Measurements from ENCODE around the gene CACNA1C.

CACNA1C gene

GRCh38 chr12:2666411-2666810 is 613.6 kb downstream of the CACNA1C start:
- TF ChIP-seq CTCF (IDR thresholded peaks at IDR 0.05; ENCODE audit: insufficient read depth, low read depth, low read length, missing control alignments): no peak
- no peak overlapping the region for H3K4me3 ChIP-seq (ENCODE audit: low read length)
- DNase-seq (ENCODE audit: low read depth): no peak

GRCh38 chr12:2666846-2667245 is 614.1 kb downstream of the CACNA1C start:
- H3K4me3 ChIP-seq (ENCODE audit: low read length): no peak overlapping the region
- TF ChIP-seq CTCF (IDR thresholded peaks at IDR 0.05; ENCODE audit: insufficient read depth, low read depth, low read length, missing control alignments): no peak
- no peak for DNase-seq (ENCODE audit: low read depth)

GRCh38 chr12:2667716-2668440 is 615.1 kb downstream of the CACNA1C start:
- TF ChIP-seq CTCF (IDR thresholded peaks at IDR 0.05; ENCODE audit: insufficient read depth, low read depth, low read length, missing control alignments): no peak
- no peak for DNase-seq (ENCODE audit: low read depth)

DNA sequence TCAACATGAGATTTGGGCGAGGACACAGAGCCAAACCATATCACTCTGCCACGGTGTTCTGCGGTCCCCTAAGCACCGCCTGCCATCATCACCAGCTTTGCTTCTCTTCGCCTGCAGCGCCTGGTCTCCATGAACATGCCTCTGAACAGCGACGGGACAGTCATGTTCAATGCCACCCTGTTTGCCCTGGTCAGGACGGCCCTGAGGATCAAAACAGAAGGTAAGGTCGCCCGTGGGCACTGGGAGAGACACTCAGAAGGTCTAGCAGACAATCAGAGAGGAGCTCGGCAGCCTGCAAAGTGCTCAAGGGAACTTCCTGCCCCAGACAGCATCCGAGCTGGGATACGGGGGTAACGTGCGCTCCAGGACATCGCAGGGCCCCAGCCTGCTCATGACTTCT is 616.0 kb downstream of the CACNA1C start:
- DNase-seq (ENCODE audit: low read depth): no peak
- no peak for TF ChIP-seq CTCF (IDR thresholded peaks at IDR 0.05; ENCODE audit: insufficient read depth, low read depth, low read length, missing control alignments)
- no peak overlapping the region for H3K4me3 ChIP-seq (ENCODE audit: low read length)

More at GRCh38 chr12:2667716-2668440, 615.1 kb downstream of the CACNA1C start:
- no peak overlapping the region for H3K4me3 ChIP-seq (ENCODE audit: low read length)

DNA sequence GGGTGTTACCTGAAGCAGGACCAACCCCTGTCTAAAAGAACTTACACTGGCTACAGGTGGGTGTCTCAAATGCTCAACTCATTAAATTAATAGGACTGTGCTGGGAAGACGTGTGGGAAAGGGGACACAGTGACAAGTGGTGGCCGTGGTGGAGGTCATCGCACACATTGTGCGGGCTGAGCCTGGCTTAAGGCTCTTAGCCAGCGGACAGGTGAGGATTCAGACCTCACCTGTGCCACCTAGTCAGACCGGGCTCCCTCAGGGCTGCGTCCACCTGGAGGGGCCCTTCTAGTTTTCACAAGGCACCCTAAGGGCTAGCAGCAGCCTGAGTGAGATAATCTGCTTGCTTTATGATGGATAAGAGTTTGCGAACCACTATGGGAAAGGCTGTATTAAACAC is 616.8 kb downstream of the CACNA1C start:
- no peak for DNase-seq (ENCODE audit: low read depth)
- no peak for TF ChIP-seq CTCF (IDR thresholded peaks at IDR 0.05; ENCODE audit: insufficient read depth, low read depth, low read length, missing control alignments)

DNA sequence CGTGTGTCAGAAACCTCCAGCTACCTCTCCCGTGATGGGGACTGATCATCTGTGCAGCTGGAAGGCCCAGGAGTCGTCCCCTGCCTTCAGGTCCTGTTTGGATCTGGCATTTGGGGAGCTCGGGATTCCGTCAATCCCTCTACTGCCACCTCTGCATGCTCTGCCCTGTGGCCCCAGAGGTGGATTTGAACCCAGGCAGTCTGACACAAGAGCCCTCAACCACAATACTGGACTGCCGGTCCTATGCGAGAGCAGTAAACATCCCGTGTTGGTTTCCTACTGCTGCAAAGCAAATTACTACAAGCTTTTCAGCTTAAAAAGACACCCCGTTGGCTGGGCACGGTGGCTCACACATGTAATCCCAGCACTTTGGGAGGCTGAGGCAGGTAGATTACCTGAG is 620.1 kb downstream of the CACNA1C start:
- DNase-seq (ENCODE audit: low read depth): no peak
- H3K4me3 ChIP-seq (ENCODE audit: low read length): no peak overlapping the region
- TF ChIP-seq CTCF (IDR thresholded peaks at IDR 0.05; ENCODE audit: insufficient read depth, low read depth, low read length, missing control alignments): no peak

More for the DNA sequence above, 616.8 kb downstream of the CACNA1C start:
- H3K4me3 ChIP-seq (ENCODE audit: low read length): no peak overlapping the region

Measured in epithelial cell of esophagus (primary cell).